Activated CD8-positive, alpha-beta memory T cell treated with anti-CD3 and anti-CD28 coated beads for 1 hour (primary cell): ENCODE results near the gene TP53BP2.
"Not testable (repeated sequence)": the region's sequence is repeated elsewhere in the genome, so short reads cannot be mapped to it uniquely, and the experiment has no call there.

ENCODE experiments used
- DNase-seq, 2 donors: peaks; one replicate each; pipeline ENCODE4 v3.0.0-alpha.2; 2020; ENCODE audit warnings: low read depth in 1 of 2; ENCODE audit errors: extremely low read depth in 1 of 2

Gene TP53BP2

GRCh38 chr1:223831755-223832636 is 13.8 kb downstream of the TP53BP2 start:
- no peak for DNase-seq

GRCh38 chr1:223829678-223830077 is 16.1 kb downstream of the TP53BP2 start:
- no peak for DNase-seq

GRCh38 chr1:223828162-223828848 is 17.4 kb downstream of the TP53BP2 start:
- DNase-seq = no peak

- DNase-seq = no peak
Observed at GRCh38 chr1:223827193-223827663, 18.5 kb downstream of the TP53BP2 start.

DNA sequence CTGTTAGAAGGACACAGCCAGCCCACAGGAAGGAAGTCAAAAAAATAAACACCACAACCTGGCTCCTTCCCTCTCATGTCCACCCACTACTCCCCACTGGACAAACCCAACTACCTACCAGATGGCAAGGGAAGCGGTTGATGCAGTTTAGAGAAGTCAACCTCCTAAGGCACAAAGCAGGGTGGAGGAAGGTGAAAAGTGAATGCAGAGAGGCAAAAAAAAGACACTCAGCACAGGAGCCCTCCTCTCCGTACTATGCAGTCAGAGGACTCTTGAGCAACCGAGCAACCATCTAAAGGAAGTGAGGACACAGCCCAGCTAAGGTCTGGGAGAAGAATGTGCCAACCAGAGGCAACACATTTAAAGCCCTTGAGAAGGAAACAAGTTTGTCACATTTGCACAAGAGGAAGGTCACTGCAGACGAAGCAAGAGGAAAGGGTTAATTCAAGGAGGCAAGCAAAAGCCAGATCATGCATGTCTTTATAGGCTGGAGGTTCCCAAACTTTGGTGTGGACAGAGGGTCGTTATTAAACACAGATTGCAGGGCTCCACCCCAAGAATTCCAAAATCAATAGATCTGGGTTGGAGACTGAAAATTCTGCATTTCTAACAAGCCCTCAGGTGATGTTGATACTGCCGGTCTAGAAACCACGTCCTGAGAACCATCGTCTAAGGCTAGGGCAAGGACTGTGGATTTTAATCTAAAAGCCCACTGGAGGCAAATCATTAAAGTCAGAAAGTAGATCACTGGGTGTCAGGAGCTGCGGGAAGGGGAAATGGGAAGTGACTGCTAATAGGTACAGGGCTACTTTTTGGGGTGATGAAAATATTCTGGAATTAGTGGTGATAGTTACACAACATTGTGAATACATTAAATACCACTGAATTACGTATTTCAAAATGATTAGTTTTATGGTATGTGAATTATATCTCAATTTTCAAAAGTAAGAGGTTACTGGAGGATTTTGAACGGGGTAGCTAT is 19.7 kb downstream of the TP53BP2 start:
- DNase-seq = no peak

- no peak for DNase-seq
Observed at GRCh38 chr1:223824712-223825111, 21.0 kb downstream of the TP53BP2 start.

- DNase-seq = no peak
Observed at GRCh38 chr1:223824287-223824686, 21.5 kb downstream of the TP53BP2 start.

GRCh38 chr1:223820971-223821370 is 24.8 kb downstream of the TP53BP2 start:
- DNase-seq = no peak

DNA sequence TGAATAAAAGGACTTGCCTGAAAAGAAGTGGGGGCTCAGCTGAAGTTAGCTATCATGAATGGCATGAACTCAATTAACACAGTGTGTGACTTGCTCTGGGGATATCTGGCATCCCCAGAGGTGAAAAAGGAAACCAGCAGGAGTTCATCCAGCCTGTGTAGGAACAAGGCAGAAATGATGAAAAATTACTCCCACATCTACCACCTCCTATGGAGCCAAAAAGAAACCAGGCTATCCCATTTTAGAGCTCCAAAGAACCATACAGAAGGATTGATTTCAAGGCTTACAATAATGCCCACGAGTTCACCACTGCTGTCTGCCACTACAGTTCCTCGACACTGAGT is 25.3 kb downstream of the TP53BP2 start:
- DNase-seq = no peak

- DNase-seq = no peak
Observed at GRCh38 chr1:223819730-223820514, 25.8 kb downstream of the TP53BP2 start.

GRCh38 chr1:223817265-223817664 is 28.5 kb downstream of the TP53BP2 start:
- not testable (repeated sequence) for DNase-seq

DNA sequence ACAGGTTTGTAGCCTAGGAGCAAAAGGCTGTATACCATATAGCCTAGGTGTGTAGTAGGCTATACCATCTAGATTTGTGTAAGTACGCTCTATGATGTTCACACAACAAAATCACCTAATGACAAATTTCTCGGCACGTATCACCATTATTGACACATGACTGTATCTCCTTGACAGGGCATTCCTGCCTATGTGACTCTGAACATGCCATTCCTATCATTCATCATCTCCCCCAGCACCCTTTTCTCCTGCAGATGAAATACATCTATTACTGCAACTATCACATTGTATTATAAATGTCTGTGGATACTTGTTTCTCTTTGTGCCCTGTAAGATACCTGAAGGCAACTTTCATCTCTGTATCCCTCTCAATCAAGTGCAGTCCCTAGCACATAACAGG is 29.9 kb downstream of the TP53BP2 start:
- no peak for DNase-seq

- DNase-seq = no peak
Observed at GRCh38 chr1:223815020-223815853, 30.5 kb downstream of the TP53BP2 start.

- no peak for DNase-seq
Observed at GRCh38 chr1:223813645-223814044, 32.1 kb downstream of the TP53BP2 start.

DNA sequence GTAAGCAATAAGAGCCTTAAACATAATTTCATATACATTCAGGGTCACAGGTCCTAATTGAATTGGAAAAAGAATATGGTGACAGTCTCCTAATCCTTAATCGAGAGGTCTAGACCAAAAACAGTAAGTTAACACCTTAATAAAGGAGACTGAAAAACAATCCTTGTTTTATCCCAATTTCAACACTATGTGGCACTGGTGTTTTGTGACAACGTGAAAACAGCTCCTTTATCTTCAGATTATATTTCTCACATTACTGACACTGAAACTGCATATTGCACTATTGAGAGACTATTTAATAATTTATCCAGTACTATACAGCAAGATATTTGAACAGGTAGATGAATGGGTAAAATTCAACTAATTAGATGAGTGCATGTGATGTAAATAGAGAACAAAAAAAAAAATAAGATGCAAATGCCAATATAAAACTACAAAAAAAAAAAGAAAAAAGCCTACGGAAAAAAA is 34.1 kb downstream of the TP53BP2 start:
- no peak for DNase-seq

DNA sequence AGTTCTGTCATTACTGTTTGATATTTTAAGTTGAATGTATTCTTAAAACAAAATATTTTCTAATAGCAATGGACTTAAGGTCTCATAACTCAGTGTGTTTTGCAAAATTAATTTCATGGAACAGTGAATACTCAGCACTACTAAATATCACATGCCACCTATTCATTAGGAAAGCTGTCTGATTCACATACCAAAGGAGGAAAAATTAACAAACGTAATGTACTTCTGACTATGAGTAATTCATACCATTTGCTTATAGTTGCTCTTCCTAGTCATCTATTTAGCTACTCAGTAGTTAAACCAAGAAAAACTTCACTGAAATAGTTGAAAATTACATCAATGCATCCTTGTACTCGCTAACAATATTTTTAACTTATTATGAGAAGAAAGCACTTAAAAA is 35.2 kb downstream of the TP53BP2 start:
- DNase-seq = no peak

GRCh38 chr1:223809905-223810304 is 35.8 kb downstream of the TP53BP2 start:
- not testable (repeated sequence) for DNase-seq

DNA sequence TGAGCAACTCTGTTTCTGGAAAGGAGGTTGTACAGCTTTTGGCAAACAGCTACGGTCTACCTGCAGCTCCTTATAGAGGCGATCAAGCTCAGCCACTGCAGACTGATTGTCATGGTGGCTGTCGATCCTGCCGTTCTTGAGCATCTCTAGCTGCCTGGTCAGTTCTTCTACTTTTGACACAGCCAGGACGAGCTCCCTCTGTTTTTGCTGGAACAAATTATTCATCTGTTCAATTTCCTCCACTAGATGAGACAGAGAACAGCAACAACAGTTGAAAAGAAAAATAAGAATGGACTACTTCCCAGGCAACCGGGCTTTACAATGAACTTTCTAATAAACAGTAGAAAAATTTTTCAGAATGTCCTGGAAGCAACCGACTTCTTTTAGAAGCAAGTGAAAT is 42.5 kb downstream of the TP53BP2 start:
- no peak for DNase-seq

DNA sequence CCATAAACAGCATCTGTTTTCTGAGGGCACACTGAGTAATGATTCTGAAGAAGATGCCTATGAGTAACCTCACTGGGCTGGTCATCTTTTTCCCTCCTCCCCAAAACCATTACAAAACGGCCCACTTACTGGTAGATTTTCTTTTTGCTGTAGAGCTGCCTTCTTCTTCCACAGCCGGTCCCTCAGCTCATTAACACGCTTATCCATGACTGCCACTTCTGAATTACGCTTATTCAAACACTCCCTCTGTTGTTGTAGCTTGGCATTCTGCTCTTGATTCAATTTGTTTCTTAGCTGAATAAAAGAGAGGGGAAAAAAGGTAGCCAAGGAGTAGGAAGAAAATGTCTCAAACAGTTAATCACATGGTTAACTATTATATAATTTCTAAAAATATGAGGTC is 43.1 kb downstream of the TP53BP2 start:
- DNase-seq = no peak
